ENCODE data around the gene MARK3.

The MARK3 gene

DNA sequence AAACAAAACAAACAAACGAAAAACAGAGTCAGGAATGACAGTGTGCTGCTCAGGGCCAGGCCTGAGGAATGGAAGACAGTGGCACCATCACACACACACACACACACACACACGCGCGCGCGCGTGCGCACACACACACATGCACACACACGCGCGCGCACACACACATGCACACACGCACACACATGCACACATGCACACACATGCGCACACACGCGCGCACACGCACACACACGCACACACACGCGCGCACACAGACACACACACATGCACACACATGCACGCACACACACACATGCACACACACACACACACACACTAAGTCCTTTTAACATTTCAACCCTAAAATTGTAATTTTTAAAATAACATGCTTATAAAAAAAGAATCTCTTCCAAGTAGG is 13.2 kb upstream of the MARK3 start:
- TF ChIP-seq, protein P1, sequence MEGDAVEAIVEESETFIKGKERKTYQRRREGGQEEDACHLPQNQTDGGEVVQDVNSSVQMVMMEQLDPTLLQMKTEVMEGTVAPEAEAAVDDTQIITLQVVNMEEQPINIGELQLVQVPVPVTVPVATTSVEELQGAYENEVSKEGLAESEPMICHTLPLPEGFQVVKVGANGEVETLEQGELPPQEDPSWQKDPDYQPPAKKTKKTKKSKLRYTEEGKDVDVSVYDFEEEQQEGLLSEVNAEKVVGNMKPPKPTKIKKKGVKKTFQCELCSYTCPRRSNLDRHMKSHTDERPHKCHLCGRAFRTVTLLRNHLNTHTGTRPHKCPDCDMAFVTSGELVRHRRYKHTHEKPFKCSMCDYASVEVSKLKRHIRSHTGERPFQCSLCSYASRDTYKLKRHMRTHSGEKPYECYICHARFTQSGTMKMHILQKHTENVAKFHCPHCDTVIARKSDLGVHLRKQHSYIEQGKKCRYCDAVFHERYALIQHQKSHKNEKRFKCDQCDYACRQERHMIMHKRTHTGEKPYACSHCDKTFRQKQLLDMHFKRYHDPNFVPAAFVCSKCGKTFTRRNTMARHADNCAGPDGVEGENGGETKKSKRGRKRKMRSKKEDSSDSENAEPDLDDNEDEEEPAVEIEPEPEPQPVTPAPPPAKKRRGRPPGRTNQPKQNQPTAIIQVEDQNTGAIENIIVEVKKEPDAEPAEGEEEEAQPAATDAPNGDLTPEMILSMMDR (IDR thresholded peaks at IDR 0.05): no peak
- Histone ChIP-seq H3K4me1 (no peaks in the 10 kb centered on the region), H3K36me3 (no peaks in the 10 kb centered on the region), H3K27ac (no peak overlapping the region), H3K27me3 (peaks cover 0 to 12% of the 10 kb centered on the region in 2 donors), H3K9me3 (no peaks in the 10 kb centered on the region), H3K4me3 (no peak overlapping the region)
- intact Hi-C loops (cut with DNase I; ENCODE audit: low total_unique reads): no loop called here
- no peak for DNase-seq

DNA sequence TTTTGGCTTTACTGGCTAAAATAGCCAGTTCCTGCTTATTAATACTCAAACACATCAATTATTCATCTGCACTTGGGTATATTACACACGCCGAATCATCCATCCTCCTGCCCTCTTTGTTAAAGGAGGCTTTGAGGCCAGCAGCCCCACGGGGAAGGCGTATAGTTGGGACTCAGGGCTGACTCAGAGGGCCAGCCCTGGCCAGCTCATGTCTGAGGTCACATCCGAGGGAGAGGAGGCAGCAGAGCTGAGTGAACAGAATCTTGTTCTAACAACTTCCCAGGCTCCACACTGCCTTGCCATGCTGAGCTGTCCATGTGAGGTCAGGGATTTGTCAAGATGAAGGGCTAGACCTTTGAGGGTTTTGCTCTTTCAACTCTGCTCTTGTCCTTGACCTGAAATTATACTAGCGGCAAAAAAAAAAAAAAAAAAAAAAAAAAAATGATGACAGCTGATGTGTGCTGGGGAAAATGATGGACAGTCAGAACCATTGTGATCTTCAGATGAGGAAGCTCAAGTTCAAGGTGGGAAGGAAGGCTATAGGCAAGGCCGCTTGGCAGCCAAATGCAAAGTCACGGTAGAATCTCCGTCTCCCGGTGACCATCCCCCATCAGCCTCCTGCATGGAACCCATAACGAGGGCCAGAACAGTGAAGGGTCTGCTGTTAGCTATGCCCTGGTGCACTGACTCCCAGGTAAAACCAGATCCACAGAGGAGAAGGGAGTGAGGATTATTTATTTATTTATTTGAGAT is 12.5 kb upstream of the MARK3 start:
- Histone ChIP-seq H3K9me3 (no peaks in the 10 kb centered on the region), H3K36me3 (no peaks in the 10 kb centered on the region), H3K27me3 (peaks cover 0 to 12% of the 10 kb centered on the region in 2 donors), H3K4me3 (no peak overlapping the region), H3K4me1 (no peaks in the 10 kb centered on the region), H3K27ac (no peak overlapping the region)
- no peak for DNase-seq
- TF ChIP-seq, protein P1 (IDR thresholded peaks at IDR 0.05): no peak
- intact Hi-C loops (cut with DNase I; ENCODE audit: low total_unique reads): no loop called here

- H3K36me3 ChIP-seq: no peaks in the 10 kb centered on the region
- intact Hi-C loops (cut with DNase I; ENCODE audit: low total_unique reads): no loop called here
- H3K4me3 ChIP-seq: no peak overlapping the region
- peaks cover 0 to 12% of the 10 kb centered on the region in 2 donors for H3K27me3 ChIP-seq
- H3K4me1 ChIP-seq: no peaks in the 10 kb centered on the region
- TF ChIP-seq, protein P1 (IDR thresholded peaks at IDR 0.05): no peak
- H3K27ac ChIP-seq: no peak overlapping the region
- DNase-seq: no peak
- no peaks in the 10 kb centered on the region for H3K9me3 ChIP-seq
Measured at GRCh38 chr14:103374121-103374520, 11.1 kb upstream of the MARK3 start.

DNA sequence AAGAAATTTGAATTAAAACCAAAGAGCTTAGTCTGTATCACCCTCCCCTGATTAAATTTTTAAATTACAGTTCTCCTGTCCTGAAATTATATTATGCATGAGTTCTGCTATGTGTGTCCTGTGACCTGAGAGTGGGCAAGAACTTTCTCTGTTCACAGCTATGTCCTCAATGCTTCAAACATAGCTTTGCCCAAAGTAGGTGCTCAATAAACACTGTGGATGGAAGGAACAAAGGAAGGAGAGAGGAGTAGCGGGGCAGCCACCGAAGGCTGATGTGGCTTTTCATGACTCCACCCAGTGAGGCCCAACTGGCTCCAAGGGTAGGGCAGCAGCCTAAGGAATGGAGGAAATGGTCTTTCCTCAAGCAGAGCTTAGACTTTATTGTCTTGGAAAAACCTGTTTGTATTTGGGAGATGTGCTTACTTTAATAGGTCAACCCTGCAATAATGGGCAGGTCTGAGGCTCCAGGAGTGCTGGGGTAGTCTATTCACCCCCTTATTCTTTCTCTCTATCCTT is 7.6 kb upstream of the MARK3 start:
- Histone ChIP-seq H3K4me1 (no peaks in the 10 kb centered on the region), H3K9me3 (no peaks in the 10 kb centered on the region), H3K36me3 (no peaks in the 10 kb centered on the region), H3K27me3 (peaks cover 0 to 12% of the 10 kb centered on the region in 2 donors), H3K27ac (no peak overlapping the region), H3K4me3 (no peak overlapping the region)
- no peak for DNase-seq
- intact Hi-C loops (cut with DNase I; ENCODE audit: low total_unique reads): no loop called here
- TF ChIP-seq, protein P1 (IDR thresholded peaks at IDR 0.05): no peak

- TF ChIP-seq, protein P1 (IDR thresholded peaks at IDR 0.05): no peak
Measured at GRCh38 chr14:103378038-103378854, 7.0 kb upstream of the MARK3 start.

More at GRCh38 chr14:103378038-103378854, 7.0 kb upstream of the MARK3 start:
- H3K36me3 ChIP-seq: no peaks in the 10 kb centered on the region
- H3K4me3 ChIP-seq: no peak overlapping the region
- no peaks in the 10 kb centered on the region for H3K9me3 ChIP-seq
- intact Hi-C loops (cut with DNase I; ENCODE audit: low total_unique reads): no loop called here
- DNase-seq: no peak
- H3K4me1 ChIP-seq: no peaks in the 10 kb centered on the region
- H3K27ac ChIP-seq: no peak overlapping the region
- H3K27me3 ChIP-seq: peaks cover 0 to 12% of the 10 kb centered on the region in 2 donors
